Stimulated activated CD4-positive, alpha-beta T cell treated with anti-CD3 and anti-CD28 coated beads, Interleukin-1b, Interleukin-23, amount 100 ng/mL, for 4 hours (primary cell): Measurements from ENCODE around the gene NIPAL4.
A peak's percentile ranks its signal among the peaks of the same experiment; 100 is the strongest.

Experiments
- DNase-seq, 2 donors: peaks; one replicate each; pipeline ENCODE4 v3.0.0-alpha.2; 2020; ENCODE audit warnings: low read depth in 2 of 2

Gene NIPAL4

DNA sequence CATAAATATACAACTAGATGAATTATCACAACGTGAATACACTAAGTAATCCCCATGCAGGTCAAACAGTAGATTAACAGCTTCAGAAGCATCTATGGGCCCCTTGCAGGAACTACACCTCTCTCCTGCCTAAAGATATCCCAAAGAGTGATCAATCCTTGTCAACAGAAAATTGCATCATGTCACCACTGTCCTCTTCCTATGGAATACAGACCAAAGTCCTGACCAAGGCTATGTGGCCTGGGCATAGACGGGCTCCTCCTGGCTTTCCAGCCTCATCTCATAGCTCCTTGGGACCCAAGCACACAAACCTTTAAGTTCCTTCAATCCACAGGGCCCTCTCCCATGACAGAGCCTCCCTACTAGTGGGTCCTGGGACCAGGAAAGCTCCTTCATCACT, 25.3 kb downstream of the NIPAL4 start:
- DNase-seq, result no peak

DNA sequence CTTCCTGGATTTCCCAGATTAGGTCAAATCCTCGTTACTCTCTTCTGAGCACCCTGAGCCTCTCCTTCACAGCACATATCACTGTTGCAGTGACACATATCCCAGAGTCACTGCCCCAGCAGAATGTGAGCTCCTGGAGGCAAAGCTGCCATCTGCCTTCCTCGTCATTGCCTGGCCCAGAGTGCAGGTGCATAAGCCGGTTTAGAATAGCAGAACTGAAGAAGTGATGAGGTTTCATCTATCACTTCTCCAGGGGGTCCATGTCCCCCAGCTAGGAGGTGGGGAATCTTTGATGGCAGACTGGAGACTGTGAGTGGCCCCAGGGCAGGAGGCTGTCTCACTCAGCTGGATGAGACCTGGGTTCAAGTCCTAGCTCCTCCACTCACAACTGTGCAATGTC, 25.8 kb downstream of the NIPAL4 start:
- no peak for DNase-seq

DNA sequence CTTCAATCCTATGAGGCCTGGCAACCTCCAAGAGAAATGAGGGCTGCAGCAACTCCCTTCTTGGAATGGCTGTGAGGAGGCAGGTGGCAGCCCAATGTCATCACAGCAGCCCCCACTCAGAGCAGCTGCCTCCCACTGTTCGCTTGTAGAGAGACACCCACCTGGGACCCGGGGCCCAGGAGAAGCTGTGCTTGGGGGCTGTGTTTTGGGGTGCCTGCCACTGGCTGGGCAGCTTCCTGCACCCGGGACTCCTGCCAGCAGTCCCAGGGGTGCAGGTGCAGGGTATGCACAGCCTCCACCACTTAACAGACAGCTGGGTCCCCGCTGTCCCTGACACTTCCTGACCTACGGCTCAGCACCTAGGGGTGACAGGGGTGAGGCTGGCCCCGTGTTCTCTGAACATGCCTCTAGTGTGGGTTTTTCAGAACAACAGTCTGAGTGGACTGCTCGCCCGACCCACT, 26.2 kb downstream of the NIPAL4 start:
- DNase-seq, result no peak

DNA sequence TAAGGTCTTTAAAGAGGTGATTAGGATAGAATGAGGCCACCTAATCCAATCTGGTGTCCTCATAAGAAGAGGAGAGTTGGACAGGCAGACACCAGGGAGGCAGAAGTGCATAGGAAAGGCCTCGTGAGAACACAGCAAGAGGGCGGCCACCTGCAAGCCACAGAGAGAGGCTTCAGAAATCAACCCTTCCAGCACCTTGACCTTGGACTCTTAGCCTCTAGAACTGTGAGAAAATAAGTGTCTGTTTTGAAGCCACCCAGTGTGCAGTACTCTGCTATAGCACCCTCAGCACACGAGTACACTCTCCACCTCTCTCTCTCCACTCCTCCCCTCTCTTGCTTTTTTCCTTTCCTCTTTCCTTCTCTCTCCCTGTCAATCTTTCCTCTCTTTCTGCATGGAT, 26.8 kb downstream of the NIPAL4 start:
- DNase-seq, result no peak

DNA sequence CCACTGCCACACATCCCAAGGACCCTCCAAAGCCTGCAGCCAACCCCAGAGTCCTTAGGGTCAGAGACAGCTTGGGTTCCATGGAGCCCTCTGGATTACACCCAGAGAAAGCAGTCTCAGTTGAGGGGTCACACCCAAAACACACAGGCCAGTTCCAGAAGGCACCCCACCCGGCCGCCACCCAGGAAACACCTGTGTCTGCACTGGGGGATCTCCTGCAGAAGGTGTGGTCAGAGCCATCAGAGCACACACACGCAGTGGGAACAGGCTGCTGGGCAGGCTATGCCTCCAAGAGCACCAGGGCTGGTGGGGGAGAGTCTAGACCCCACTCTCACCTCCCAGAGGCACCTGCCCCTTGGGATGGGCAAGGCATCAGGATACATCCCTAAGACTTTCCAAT, 27.3 kb downstream of the NIPAL4 start:
- DNase-seq, result no peak

DNA sequence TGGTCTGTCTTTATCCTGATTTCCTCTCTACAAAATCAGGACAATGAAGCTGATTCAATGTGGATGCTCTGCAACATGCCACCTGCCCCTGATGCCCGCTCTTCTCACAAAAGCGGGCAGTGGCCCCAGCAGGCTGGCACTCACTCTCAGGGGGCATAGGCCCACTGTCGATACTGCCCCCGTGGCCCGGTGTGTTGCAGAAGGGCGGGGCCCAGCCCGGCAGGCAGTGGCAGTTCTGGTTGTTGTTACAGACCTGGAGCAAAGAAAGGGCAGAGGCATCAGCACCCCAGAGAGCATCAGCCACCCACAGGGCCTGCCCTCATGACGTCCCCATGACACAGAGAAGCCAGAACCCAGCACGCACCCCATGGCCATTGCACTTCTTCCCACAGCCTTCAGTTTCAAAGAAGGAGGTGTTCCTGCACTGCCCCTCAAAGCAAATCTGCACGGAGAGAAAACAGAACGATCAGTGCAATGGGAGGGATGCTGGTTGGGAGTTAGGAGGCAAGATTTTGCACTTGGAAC, 31.5 kb downstream of the NIPAL4 start:
- DNase-seq, result no peak

DNA sequence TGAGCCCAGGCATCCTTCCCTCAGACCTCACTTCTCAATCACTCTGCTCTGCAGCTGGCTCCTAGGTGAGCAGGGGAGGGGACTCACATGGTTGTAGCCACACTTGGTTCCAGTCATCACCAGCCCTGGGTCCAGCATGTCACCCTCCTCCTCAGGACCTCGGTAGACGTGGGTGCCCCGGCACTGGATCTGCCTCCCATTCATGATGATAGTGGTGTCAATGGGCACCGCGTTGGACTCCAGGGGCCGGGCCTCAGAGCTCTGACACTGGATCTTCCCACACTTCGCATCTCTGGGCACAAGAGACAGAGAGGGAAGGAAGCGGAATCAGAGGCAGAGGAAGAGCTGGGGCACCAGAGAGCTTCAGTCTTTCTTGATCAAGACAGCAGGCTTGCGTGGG, 32.9 kb downstream of the NIPAL4 start:
- no peak for DNase-seq

DNA sequence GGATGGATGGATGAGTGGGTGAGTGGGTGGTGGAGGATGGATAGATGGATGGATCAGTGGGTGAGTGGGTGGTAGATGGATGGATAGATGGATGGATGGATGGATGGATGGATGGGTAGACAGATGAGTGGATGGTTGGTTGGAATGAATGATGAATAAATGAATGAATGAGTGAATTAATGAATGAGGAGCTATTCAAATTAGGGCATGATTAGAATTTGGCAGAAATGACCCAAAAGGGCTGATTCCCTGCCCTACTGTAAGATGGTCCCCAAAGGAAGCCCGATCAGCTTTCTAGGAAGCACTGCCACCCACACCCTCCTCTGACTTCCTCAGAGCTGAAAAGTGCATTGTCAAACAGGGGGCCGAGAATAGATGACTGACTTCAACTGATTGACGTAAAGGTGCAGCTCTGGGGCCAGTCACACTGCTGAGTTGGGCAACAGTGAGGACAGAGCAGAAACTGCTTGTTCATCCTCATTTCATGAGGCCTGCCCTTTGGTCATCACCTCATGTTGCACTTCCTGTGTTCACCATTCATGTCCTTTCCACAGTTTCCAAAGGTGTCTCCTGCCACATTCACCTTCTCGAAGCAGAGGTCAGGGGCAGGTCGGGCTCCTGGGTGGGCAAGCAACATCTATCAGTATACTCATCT, 34.3 kb downstream of the NIPAL4 start:
- DNase-seq, result no peak

DNA sequence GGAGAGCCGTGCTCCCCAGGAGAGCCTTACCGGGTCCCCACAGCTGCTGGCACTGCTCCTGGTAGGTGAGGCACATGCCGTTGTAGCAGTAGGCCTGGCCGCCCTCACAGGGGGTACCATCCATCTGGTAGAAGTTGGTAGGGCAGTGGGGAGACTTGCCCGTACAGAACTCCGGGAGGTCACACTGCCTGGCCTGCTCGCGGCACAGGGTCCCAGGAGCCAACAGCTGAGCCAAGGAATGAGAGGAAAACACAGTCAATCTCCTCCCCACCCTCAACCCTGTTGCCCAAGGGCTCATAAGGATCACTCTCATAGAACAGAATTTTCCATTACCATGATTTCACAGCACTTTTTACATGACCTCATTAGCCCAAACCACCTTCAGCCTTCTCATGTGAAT, 36.9 kb downstream of the NIPAL4 start:
- DNase-seq, result no peak

DNA sequence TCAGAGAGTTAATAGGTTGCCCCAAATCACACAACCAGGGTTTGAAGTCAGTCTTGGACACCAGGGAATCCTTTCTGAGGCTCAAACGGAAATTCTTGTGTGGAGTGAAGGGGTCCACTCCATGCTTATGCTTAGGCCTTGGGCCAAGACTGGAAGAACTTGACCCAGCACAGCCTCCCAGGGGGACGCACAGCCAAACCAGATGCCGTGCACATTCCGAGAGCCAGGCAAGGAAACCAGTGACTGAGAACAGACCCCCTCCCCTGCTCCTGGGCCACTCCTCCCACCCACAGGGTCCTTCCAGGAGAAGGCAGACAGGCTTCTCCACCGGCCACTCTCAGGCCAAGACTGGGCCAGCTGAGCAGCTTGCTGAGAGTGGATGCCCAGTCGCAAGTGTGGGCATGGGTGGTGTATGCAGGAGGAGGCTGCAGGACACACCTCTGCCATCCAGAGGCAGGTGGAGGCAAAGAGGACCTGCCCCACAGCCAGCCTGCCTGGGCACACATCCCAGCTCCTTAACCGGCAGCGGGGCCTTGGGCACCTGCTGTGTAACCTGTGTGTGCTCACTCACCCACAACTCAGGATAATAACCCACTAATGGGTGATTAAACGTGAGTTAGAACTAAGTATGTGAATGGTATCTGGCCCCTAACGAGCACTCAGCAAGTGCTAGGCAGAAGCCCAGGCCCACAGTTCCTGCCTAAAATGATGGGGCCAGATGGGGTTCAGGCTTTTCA, 38.0 kb downstream of the NIPAL4 start:
- no peak for DNase-seq

DNA sequence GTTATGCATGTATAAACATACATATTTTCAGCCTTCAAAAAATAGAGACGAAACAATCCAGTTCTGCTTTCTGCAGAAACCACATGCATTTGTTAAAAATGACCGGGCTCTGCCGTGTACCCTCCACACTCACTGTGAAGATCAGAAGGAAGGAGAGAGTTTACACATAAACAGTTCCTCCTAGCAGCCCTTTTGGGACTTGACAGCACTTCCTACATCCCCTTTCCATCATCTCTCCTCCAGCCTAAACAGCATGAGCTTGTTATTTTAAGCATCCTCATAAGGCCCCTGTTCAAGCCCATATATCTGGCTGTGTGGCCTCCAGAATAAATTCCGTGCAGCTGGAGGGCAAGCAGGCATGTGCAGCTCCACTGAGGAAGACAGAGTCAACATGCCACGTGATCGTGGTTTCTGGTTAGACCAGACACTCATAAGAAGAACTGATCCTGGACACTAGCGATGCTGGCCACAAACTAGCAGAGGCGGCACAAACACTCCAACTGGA, 42.2 kb downstream of the NIPAL4 start:
- no peak for DNase-seq

DNA sequence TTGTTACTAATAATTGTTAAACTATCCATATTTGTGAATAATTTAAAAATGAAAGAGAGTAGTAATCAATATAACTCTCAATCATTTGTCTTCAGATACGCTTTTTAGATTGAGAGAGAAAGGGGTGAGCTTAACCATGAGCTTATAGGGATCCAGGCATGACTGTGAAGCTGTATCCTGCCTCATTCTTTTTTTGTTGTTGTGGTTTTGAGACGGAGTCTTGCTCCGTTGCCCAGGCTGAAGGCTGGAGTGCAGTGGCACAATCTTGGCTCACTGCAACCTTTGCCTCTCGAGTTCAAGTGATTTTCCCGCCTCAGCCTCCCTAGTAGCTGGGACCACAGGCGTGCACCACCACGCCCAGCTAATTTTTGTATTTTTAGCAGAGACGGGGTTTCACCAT, 44.0 kb downstream of the NIPAL4 start:
- DNase-seq, result no peak

DNA sequence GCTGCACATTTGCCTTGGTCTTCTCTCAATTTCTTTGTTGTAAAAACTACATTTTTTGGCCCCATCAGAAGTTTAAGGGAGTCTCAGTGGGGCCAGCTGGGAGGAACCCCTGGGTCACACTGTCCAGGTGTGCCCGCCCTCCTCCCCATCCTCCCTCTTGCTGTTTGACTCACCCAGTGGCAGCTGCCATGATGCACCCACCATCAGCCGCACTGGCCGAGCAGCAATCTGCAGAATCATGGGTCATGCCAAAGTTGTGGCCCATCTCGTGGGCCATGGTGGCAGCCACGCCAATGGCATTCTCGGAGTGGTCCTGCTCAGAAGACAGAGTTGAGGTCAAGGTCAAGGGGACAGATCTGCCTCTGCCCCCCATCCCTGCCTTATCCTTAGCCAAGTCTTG, 45.5 kb downstream of the NIPAL4 start:
- no peak for DNase-seq

DNA sequence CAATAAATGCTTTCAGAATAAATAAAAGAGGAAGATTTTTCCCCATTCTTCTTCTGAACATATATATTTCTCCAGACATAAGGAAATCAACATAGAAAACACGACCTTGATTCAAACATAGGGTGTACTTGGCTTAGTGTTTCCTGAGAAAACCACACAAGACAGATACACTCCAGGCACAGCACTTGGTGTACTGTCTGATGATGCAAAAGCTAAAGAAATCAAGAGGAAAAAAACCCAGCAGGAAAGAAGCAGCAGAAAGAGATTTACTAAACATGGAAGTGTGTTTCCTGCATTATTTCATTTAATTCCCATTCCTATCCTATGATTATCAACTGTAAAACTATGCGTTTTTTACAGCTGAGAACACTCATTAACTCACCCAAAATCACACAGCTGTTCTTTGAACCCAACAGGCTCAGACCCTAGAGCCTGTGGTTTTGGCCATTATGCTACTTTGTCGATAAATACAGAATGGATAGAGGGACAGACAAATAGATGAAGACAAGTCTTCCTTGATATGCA, 46.1 kb downstream of the NIPAL4 start:
- DNase-seq, result no peak

DNA sequence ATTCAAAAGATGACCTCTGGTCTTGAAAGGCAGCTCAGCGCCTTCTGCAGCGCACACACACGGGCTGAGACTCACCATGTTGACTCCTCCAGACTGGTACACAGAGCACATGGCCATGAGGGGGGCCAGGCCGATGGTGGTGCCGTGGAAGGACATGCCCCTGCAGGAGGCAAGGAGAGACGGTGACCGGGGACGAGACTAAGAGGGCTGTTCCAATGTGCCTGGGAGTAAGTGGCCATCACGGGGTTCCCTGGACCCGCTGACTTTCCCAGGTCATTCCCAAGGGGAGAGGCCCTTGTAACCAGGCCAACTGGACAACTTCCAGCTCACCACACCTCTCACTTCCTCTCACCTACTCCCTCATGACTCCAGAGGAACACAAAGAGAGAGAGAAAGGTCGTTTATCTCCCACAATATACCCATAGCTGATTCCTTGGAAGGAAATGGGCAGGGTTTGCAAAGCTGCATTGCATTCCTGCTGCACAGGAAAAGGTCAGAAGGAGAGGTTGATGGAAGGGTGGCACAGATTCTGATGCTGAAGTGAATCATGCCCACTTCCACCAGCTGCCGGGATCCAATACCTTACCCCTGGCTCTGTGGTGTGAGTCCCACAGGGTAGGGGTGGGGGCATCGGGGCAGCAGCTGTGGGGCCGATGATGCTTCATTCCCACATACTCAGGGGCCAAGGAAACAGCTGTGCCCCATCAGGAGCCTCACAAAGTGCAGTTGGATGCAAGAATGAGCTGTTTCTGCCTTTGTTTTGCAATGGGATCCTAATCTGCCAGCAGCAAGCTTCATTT, 47.2 kb downstream of the NIPAL4 start:
- DNase-seq, result no peak

DNA sequence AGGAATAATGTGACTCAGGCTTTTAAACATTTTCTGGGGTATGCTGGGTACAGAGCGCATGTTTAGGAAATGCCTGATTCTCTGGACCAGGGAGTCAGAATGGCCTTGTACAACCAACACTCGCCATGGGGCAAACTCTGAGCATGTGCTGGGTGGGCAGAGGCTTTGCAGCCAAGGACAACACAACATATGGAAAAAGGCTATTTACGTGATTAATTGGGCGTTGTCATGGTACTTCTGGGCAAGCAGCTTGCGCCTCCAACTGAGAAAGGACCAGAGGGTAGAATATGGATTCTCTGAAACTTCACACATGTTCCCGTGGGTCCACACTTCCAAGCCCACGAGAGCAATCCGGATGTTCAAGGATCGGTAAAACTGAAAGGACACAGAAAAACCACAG, 49.1 kb downstream of the NIPAL4 start:
- no peak for DNase-seq

DNA sequence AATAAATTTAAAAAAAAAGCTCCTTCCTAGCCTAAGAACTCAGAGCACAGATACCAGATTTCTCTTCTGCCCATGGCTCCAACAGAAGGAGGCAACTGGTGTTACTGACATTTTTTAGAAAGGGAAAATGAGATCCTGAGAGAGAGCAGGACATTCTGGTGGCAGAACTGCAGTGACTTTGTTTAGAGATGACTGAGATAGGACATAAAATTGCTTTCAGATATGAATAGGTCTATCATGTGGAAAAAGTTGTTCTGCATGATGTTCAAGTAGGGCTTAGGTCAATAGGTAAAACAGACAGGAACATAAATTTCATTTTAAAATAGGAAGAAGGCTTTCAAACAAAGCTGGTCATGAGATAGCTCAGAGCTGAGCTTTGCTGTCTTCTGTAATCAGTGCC, 49.6 kb downstream of the NIPAL4 start:
- DNase-seq, result no peak

DNA sequence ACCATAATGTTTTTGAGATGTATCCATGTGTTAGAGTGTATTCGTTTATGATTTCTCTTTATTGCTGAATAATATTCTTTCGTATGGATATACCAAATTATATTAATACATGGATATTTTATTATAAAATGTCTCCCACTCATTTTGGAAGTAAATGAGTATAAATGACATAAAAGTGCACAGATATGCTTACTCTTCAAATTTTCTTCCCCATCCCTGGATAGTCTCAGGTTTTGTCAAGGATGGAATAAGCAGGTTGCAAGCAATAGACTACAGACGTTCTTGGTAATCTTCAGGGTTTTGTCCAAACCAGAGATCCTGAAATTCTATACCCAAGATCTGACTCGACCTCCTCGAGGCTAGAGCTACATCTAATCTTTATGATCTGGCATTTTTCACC, 50.7 kb downstream of the NIPAL4 start:
- DNase-seq, result no peak

DNA sequence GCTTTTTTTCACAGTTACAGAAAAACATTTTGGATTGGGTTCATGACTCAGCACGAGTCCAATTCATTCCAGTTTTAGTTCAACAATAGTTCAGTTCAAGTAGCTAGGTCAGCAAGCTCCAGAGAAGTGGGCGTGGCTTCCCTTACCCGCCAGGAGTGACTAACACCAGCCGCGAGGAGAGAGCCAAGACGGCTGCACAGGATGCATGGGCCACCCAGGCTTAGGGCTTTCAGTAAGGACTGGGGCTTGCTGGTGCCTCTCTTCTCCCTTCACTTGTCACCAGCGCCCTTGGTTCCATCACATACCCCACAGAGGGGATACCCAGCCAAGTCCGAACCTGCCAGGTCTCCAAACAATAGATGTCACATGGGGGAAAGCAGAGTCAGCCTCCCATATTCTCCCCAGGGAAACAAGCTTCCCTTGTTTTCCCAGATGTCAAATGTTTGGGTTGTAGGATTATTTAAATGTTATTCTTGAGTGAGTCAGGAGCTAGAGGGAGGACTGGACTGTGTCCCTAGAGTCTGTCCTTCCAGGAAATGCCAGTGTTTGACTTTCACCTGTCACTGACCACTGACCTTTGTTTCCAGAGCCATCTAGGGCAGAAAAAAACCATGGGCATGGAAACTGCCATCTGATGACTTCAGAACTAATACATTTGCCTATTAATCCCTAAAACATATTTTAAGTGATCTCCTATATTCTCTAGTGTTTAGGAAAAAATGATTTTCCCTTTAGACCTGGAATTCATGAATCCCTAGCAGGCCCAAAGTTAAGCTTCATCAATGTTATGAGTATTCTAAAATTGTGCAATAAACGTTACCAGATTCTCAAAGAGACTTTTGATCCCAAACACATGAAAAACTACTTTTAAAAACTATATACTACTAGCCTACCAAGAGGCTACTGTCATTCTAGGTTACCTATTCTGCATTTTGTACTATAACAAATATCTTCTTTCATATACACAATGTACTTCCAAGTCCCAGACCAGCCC, 51.9 kb downstream of the NIPAL4 start:
- DNase-seq, result peak in 1 of 2 donors; percentile 12

DNA sequence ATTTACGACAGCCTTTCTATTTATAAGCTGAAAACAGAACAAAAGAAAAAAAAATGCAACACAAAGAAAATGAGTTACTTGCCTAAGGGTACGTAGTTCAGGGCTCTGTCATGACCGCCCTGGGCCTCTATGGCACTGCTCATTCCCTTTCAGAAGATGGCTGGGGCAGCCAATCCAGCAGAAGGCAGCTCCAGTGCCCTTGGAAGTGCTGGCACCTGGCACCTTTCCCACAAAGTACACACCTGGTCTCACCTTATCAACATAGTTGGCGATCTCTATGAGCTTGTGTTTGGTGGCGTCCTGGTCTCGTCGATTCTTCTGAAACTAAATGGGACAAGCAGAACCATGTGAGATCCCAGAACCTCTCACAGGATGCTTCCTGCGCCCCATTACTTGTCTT, 53.2 kb downstream of the NIPAL4 start:
- DNase-seq, result no peak

DNA sequence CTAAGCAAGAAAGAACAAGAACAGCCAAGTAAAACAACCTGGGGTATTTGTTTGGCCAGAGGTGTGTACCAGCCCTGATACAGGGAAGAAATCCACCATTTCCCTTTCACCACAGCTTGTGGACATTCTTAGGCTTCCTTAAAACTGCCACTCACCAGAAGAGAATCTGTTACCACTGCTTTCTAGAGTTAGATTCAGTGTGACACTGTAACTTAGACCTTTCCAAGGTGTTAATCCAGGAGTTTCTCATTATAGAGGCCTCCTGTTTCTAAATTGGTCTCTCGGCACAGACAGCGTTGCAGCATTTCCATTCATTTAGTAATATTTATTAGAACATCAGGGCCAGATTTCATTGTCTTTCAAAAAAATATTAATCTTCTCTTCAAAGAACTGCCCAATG, 55.0 kb downstream of the NIPAL4 start:
- DNase-seq, result no peak
